Activated CD4-positive, alpha-beta T cell treated with anti-CD3 and anti-CD28 coated beads, Interleukin-2, amount 50 U/mL, for 24 hours (primary cell): ENCODE data around the gene LIPN.

Source experiments
- DNase-seq, 2 donors: peaks; one replicate each; pipeline ENCODE4 v3.0.0-alpha.2; 2020; ENCODE audit warnings: low read depth in 1 of 2, low spot score in 1 of 2

The LIPN gene

GRCh38 chr10:88820748-88821401 lies 61.1 kb downstream of the LIPN start:
- no peak for DNase-seq

- no peak for DNase-seq
These were observed 66.6 kb downstream of the LIPN start for GRCh38 chr10:88826388-88826787.

- no peak for DNase-seq
These were observed 67.9 kb downstream of the LIPN start for GRCh38 chr10:88827671-88828070.

GRCh38 chr10:88828310-88828709 lies 68.5 kb downstream of the LIPN start:
- no peak for DNase-seq
